Cerebellar cortex (tissue), 1 donor: ENCODE data around the gene SH3RF3.

ENCODE experiments used
- DNase-seq: peaks from one replicate; pipeline ENCODE4 v3.0.0-alpha.2; 2015; ENCODE audit warnings: low spot score

The SH3RF3 gene

DNA sequence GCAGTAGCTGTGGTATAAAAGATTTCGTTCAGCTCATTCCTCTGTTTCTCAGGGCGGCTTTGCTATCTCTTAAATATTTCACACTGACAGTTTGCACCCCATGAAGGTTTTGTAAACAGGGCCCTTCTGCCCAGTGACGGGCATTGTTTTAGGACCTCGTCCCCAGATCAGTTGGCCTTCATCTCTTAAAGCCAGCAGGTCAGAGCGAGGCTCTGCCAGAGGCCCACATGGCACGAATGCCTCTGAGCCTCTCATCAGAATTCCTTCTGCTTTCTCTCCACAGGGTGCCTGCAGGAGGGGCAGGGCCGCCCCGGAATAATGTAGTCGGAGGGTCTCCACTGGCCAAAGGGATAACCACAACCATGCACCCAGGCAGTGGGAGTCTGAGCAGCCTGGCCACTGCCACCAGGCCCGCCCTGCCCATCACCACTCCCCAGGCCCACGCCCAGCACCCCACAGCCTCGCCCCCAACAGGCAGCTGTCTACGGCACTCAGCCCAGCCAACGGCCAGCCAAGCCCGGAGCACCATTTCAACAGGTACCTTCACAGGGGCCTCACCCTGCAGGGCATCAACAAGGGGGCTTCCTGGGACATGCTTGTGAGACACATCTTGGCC, 307.7 kb downstream of the SH3RF3 start:
- no peak for DNase-seq

DNA sequence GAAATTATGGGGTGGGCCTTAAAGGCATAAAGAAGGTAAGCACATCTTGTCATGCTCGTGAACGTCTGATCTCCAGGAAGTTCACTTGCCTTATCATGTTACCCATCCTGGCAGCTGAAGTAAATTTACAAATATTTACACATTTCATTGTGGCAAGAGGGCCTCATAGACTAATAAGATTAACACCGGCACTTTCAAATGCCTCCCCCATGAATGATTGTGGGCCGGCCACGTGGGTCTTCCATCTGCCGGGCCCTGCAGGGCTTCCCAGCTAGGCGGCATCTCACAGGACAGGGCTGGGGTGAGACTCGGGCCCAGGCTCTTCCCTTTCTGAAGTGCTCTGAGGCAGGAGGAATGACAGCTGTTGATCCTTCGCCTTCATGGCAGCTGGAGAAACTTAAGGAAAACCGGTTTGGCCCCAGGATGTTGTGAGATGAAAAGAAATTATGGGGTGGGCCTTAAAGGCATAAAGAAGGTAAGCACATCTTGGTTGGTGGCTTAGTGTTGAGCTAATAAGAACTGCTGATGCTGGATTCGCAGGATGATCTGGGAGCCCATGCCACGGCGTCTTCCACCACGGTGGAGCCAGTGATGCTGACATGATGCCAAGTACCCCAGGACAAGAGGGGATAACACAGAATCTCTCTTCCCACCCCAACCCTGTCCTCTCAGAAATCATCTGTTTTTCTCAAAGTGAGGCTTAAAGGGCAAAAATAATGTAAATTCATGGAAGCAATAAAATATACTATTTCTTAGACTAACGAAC, 308.5 kb downstream of the SH3RF3 start:
- no peak for DNase-seq

DNA sequence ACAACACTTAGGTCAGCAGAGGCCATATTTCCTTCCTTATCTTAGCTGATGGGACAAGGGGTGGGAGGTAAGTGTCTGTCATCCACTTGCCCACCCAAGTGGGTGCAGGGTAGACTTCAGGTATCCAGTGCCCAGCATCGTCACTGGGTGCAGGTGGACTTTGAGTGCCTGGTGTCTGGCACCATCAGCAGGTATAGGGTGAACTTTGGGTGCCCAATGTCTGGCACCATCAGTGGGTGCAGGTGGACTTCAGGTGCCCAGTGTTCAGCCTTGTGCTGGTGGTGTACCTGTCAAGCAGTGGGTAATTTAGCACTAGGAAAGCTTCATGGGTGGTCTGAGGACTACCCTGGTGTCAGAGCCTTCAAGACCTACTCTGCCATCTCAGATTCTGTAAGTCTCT, 309.1 kb downstream of the SH3RF3 start:
- no peak for DNase-seq

DNA sequence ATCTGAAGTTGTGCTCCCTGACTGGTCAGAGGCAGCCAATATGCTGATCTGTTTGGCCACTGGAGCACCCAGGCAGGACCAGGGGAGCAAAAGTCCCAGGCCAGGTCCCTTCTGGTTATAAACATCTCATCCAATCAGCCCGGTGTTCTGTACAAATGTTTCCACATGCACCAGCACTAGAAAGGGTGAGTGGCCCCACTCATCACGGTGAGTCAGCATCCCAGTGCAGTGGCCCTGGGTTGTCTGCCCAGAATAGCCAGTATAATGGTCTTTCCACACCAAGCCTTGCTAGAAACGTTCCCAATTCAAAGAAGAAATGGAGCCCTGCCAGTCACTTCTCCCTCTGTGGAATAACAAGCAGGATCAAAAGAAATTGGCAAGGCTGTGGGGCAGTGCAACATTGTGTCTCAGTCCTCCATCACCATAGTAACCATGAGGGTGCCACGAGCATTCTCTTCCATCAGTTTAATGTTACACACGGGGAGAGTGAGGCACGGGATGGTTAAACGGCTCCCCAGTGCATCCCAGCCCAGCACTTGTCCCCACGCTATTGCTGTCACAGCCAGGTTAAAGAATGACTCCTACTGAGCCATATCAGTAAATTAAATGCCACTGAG, 309.9 kb downstream of the SH3RF3 start:
- DNase-seq = peak; percentile 41

DNA sequence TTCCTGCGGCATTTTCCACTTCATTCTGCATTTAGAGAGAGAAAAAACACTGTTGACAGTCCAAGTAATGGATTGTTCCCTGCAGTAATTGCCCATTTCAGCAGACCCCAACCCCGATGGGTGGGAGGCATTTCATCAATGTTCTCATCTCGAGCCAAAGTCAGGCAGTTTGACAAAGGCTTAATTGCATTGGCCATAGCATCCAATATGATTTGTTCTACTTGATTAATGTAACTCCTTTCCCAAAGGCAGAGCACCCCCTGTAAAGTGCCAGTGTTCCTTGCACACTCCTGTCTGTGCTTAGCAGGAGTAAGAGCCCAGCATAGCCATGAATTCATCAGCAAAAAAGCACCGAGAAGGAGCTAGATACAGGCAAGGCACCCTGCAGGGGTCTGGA, 310.4 kb downstream of the SH3RF3 start:
- no peak for DNase-seq

DNA sequence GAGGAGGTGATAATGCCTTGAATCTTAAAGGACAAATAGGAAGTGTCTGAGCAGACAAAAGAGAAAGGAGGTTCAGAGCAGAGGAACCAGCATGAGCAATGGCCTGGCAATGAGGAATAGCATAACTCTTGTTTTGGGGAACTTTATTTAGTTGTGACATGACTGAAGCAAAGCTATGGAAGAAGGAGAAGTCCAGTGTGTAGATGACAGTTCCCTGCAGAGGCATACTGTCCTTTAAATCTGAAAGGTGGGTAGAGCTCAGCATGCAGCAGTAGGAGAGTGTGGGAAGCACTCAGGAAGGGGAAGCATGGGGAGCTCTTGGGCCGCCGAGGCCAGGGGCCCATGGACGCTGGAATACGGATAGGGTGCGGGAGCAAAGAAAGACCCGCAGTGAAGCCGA, 311.0 kb downstream of the SH3RF3 start:
- DNase-seq = no peak

DNA sequence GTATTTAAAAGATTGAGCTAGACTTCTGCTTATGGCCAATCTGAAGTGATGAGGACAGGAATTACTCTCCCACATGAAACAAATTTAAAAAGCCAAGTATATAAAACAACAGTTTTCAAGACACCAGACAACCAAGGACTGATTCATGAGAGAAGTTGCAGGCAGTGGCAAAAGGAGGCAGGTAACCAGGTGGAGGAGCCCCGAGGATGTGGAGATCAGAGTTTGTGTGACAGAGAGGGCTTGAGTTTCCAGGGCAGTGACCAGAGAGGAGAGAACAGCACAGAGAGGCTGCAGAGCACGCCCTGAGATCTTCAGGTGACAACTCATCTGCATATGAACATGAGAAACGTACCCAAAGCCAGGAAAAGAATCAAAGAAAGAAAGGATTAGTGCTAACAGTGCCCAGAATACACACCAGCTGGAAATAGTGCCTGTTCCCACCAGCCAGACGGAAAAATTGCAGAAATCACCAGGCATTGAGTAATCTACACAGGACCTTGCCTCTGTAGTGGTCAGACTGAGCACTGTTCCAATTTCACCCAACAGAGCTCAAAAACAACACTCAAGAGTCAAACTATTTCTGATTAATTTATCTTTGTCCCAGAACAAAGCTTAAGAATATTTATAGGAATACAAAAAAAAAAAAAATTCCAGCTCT, 311.6 kb downstream of the SH3RF3 start:
- no peak for DNase-seq

DNA sequence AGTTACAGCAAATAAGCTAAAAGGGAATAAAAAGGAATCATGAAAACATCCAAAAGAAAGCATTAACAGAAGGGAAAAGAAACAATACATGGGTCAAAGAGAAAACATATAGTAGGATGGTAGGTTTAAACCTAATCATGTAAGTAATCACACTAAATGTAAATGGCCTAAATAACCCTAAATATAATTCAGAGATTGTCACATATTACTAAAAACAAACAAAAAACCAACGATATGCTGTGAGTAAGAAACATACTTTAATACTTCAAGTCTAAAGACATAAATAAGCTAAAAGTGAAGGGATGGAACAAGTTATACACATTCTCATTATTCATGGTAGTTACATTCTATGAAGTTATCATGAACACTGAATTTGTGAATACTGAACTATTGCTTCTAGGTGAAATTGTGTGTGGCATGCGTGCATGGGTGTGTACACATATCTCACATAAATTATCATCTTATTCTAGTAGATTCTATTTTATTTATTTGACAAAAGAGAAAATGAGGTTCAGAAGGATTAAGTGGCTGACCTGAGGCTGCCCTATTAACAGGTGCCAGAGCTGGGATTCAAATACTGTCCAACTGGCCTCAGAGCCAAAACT, 313.8 kb downstream of the SH3RF3 start:
- DNase-seq = no peak

DNA sequence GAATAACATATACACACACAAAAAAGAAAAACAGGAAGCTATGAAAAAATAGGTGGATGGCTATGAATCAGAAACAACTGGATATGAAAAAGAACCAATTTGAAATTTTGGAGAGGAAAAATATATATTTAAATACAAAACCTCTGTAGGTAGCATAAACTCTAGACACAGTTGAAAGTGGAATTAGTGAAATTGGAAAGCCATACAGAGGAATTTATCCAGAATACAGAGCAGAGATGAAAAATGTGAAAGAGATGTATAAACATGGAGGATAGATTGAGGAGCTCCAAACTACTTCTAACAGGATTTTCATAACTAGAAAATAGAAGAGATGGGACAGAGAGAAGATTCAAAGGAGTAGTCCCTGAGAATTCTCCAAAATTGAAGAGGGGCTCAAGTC, 315.9 kb downstream of the SH3RF3 start:
- no peak for DNase-seq

DNA sequence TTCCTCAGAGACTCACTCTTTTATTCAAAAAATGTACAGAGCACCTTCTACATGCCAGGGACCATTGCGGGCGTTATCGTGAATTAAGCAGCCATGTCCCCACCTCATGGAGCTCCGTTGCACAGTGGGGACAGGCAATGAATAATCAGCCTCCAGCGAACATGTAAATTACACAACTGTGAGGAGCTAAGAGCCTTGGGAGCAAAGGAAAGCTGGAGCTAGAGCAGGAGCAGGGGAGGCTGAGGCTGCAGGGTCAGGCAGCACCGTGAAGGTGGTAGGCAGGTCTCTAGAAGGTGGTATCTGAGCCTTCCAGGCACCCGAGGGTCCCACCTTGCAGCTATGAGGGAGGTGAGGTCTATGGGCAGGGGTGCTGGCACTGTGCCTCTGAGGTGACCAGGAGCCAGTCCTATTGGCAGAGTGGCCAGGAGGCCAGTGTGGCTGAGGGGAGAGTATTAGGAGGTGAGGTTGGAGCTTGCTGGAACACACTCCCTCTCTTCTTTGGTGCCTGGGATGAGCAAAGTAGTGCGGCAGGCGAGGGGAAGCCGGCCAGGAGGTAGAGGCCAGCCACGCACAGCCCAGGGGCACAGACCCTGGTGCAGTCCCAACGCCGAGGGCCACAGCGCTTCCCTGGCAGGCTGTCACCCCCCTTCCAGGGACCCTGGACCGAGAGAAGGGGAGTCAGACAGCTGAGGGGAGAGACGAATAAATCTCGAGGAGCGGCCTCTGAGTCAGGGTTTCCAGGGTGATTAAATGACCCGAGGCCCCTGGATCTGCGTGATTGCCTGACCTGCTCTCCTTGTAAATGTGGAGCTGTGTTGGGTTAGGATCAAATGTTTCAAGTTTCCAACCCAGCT, 317.5 kb downstream of the SH3RF3 start:
- no peak for DNase-seq

DNA sequence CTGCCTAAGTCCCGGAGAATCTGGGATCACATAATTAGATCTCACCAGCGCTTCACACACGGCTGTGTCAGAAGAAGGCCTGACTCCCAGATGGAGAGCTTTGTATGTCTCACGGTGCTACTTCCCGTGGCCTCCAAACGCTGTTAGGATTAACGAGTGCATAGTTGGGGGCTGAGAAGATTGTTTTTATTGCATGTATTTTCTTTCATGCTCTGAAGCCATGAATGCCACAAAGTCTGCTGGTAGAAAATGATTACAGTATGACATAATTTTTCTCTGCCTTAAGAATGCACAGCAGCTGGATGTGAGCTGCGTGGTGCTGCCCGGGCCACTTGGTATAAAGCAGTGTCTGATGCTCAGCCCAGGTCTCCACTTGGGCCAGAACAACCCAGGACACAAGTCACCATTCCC, 318.3 kb downstream of the SH3RF3 start:
- peak; percentile 63 for DNase-seq

DNA sequence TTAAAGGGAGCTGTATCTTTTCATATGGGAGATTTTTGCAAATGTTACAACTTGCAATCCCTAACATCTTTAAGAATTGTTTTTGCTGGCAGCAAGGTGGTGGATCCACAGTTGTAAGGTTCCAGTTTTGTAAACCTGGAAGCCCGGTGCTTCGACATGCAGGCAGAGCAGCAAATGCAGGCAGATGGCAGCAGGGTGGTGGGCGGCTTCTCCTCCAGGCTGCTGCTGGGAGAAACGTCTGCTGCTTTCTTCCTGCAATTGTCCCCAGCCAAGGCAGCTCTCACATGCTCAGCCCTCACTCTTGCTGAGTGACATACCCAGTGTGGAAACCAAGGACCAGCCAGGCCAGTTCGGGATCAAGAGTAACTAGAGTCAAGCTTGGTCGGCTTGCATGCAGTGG, 318.8 kb downstream of the SH3RF3 start:
- peak; percentile 82 for DNase-seq

DNA sequence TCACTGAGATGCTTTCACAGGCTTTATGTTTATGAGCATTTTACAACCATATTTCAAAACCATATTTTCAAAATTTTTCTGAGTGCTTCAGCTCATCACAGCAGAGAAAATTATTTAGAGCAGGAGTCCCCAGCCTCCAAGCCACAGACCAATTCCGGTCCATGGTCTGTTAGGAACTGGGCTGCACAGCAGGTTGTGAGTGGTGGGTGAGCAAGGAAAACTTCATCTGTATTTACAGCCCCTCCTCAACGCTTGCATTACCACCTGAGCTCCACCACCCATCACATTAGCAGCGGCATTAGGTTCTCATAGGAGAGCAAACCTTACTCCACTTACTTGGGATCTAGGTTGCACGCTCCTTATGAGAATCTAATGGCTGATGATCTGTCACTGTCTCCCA, 319.2 kb downstream of the SH3RF3 start:
- no peak for DNase-seq

DNA sequence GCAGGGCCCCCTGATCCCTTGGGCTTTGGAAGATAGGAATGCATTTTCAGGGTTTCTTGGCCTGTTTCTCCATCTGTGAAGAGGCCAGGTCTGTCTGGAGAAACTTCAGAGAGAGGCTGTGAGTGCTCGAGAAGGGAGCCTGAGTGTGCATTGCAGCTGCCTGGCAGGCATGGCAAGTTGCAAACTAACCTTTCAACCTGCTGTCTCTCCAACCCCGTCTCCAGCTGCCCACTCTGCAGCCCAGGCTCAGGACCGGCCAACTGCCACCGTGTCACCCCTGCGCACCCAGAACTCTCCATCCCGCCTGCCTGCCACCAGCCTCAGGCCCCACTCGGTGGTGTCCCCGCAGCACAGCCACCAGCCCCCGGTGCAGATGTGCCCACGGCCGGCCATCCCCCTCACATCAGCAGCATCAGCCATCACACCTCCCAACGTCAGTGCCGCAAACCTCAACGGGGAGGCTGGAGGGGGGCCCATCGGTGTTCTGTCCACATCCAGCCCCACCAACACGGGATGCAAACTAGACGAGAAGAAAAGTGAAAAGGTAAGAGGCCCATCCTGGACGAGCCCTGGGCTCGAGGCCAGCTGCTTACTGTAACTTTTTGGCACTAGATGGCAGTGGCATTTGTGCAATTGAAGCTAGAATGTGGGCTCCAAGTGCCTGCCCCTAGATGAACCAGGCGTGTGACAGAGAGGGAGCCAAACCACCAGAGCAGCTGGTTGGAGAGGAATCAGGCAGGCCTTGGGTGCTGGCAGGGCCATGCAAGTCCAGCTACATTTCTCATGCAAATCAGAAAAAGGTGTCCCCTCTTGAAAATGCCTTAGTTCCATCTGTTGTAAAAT, 320.2 kb downstream of the SH3RF3 start:
- peak; percentile 50 for DNase-seq

DNA sequence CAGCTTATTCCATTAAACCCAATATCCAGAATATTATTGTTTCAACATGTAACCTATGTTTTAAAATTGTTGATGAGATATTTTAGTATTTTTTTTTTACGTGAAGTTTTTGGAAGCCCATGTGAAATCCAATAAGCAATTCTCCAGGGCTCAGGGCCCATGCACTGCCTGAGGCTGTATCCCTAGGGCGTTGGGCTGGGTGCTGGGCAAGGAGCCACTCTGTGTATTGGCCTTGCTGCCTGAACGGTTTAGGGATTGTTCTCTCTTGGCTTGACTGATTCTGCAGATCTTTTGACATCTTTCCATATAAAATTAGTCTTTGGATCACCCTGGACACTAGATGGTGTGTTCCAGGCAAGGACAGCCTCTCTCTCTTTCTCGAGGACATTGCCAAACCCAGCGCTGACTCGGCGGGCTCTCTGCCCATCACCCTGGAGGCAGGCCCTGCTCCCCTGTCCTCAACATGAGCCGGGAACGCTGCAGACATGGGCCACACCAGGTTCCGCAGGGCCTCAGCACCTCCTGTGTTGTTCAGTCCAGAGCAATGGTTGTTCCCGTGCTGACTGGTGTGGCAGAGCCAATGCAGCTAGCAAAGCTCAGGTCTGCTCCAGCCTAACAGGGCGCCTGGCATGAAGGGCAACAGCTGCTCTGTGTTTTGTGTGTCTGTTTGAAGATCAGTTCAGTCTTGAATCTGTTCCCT, 321.7 kb downstream of the SH3RF3 start:
- DNase-seq = peak; percentile 52

DNA sequence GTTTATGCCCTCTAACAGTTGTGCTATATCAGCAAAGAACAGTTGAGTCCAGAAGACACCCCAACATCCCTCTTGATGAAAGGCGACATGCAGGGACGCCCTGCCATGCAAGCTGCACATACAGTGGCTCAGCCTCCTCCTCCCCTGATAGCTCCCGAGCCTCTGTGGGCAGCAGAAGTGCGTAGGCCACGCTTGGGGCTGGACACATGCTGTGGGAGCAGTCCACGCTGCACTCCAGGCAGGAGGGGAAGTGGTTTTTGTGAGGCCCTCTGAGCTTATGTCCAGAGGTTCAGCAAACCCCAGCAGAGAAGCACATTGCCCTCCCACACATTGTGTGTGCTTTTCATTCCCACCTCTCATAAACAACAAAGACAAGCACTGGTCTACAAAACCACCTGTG, 322.7 kb downstream of the SH3RF3 start:
- DNase-seq = no peak

DNA sequence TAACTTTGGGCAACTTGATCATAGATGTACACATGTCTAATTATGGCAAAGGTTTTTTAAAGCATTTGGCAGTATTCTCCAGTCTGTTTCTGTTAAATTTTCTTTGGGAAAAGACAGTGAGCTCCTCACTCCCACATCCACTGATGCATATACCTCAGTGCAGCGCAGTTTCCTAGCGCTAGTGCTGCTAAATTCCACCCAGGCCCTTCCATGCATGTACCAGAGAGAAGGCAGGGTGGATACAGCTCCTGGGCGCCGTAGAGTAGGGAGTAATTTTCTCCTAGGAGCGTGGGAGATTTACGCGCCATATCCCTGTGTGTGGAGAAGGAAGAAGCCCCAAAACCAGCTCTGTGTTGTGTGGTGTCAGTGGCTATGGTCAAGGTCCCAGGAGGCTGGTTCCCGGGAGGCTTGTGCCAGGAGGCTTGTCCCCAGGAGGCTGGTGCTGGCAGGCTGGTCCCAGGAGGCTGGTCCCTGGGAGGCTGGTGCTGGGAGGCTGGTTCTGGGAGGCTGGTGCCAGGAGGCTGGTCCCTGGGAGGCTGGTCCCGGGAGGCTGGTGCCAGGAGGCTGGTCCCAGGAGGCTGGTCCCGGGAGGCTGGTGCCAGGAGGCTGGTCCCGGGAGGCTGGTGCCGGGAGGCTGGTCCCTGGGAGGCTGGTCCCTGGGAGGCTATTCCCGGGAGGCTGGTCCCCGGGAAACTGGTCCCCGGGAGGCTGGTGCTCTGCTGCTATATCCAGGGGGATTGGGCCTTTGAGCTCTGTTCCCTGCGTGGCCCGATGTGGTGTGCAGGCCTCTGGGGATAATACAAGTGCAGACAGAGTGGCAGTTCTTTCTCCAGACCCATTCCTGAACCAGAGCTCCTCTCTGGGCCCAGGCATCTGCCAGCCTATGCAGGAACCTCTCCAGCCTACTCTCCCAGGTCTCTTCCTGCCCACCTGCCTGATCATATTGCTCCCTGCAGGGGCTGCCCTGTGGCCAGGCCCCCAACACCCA, 323.6 kb downstream of the SH3RF3 start:
- DNase-seq = no peak

DNA sequence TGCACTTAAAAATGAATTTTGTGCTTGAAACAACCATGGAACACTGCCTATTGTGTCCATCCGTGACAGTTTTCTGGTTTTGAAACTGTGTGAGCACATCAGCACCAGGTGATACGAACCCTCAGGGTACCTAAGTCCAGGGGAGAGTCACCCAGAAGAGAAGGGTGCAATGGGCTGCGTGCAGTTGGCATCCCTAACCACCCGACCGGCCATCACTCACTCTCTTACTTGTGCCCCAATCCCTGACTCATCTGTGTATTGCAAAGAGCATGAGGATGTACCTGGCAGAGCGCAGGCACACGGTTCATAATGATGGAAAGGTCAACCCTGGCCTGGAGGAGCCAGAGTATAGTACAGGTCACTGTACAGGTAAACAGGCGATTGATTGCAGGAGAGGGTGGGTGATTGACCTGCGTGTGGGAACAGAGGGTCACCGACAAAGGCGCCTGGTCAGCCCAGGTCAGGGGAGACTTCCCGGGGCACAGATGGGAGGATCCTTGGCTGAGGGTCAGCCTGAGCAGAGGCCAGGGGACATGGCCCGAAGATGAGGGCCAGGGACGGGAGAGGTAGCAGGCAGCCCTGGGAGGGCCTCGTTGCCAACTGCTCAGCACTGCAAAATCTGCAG, 324.5 kb downstream of the SH3RF3 start:
- DNase-seq = no peak
